Caco-2 (cell line): ENCODE data around the gene OLFM1. TPM values are rescaled to one million over a fixed set of nuclear protein-coding genes. Genes with fewer than 3 reads are reported as not detected.

ENCODE experiments used
- BruUV-seq: library from RNA; stranded (reverse); fragments of 400-500 nt; replicated peaks from 2 replicates; lab custom pipeline; 2021; lab: Mats Ljungman, UMichigan
- CTCF ChIA-PET: fragments of 300-600 bp; sonication (Branson Sonifier 250); formaldehyde crosslinking; loops from one replicate; lab custom pipeline; 2022; ENCODE audit warnings: antibody characterized with exemption; lab: Charles Lee
- POLR2A ChIA-PET: fragments of 300-600 bp; sonication (Branson Sonifier 250); formaldehyde crosslinking; loops from one replicate; lab custom pipeline; 2022; ENCODE audit warnings: antibody characterized with exemption; lab: Charles Lee
- DNase-seq, 2 experiments: peaks; one replicate each; pipeline versions ENCODE4 v3.0.0 to v3.0.0-alpha.2; 2020 to 2022
- H3K27me3 ChIP-seq: replicated peaks from 2 replicates; pipeline ENCODE4 v1.6.0; 2011; ENCODE audit warnings: low read length; ENCODE audit not compliant: control insufficient read depth, insufficient read depth
- H3K36me3 ChIP-seq: 2 replicates; pipeline ENCODE4 v1.5.1; 2011; ENCODE audit warnings: low read length; ENCODE audit not compliant: control insufficient read depth, insufficient read depth
- H3K4me1 ChIP-seq: fragments of 250-450 bp; sonication (Bioruptor Pico); 2 replicates; pipeline ENCODE4 v1.5.1; 2020; ENCODE audit warnings: mild to moderate bottlenecking
- H3K4me3 ChIP-seq: 2 replicates; pipeline ENCODE4 v1.5.1; 2011; ENCODE audit warnings: low read depth, mild to moderate bottlenecking, control low read depth, low read length
- H3K9me3 ChIP-seq: fragments of 250-450 bp; sonication (Bioruptor Pico); 2 replicates; pipeline ENCODE4 v1.5.1; 2020; ENCODE audit warnings: mild to moderate bottlenecking, moderate library complexity
- H3K27ac Mint-ChIP-seq: one replicate; pipeline ENCODE4 v1.8.0; 2022; ENCODE audit warnings: mixed read lengths; ENCODE audit not compliant: unreplicated experiment
- H3K27me3 Mint-ChIP-seq: one replicate; pipeline ENCODE4 v1.8.0; 2022; ENCODE audit warnings: mixed read lengths; ENCODE audit not compliant: insufficient read depth, unreplicated experiment
- H3K36me3 Mint-ChIP-seq: one replicate; pipeline ENCODE4 v1.8.0; 2022; ENCODE audit warnings: mild to moderate bottlenecking, mixed read lengths; ENCODE audit not compliant: insufficient read depth, unreplicated experiment
- H3K4me1 Mint-ChIP-seq: one replicate; pipeline ENCODE4 v1.8.0; 2022; ENCODE audit warnings: low read depth, mixed read lengths; ENCODE audit not compliant: unreplicated experiment
- H3K4me3 Mint-ChIP-seq: one replicate; pipeline ENCODE4 v1.8.0; 2022; ENCODE audit warnings: mild to moderate bottlenecking, moderate library complexity, mixed read lengths; ENCODE audit not compliant: unreplicated experiment
- H3K9me3 Mint-ChIP-seq: one replicate; pipeline ENCODE4 v1.8.0; 2022; ENCODE audit warnings: mixed read lengths; ENCODE audit not compliant: unreplicated experiment
- intact Hi-C: fragments of 100-400 bp; cut with micrococcal nuclease; formaldehyde crosslinking; loops from one replicate; pipeline ENCODE4 v1.10.0; 2022; ENCODE audit not compliant: unreplicated experiment
- total RNA-seq: library from RNA; stranded (reverse); gene quantifications from 2 replicates; pipeline ENCODE4 v1.2.3, GENCODE V29; 2022
- TF ChIP-seq, protein P1 (sequence below), 2 experiments: fragments of 200-600 bp in 1 of 2; IDR thresholded peaks; 1 replicate in 1 of 2; 2 replicates in 1 of 2; pipeline versions ENCODE4 v1.5.1 to v1.8.0; 2011 to 2022; ENCODE audit warnings: antibody characterized with exemption in 1 of 2, control low read depth in 1 of 2, inconsistent platforms in 1 of 2, low read depth in 1 of 2, low read length in 1 of 2, mild to moderate bottlenecking in 1 of 2, moderate library complexity in 1 of 2; ENCODE audit not compliant: insufficient read depth in 1 of 2, severe bottlenecking in 1 of 2, unreplicated experiment in 1 of 2

OLFM1 gene
- total RNA-seq, 1 experiment from 2014 or later: not detected

DNA sequence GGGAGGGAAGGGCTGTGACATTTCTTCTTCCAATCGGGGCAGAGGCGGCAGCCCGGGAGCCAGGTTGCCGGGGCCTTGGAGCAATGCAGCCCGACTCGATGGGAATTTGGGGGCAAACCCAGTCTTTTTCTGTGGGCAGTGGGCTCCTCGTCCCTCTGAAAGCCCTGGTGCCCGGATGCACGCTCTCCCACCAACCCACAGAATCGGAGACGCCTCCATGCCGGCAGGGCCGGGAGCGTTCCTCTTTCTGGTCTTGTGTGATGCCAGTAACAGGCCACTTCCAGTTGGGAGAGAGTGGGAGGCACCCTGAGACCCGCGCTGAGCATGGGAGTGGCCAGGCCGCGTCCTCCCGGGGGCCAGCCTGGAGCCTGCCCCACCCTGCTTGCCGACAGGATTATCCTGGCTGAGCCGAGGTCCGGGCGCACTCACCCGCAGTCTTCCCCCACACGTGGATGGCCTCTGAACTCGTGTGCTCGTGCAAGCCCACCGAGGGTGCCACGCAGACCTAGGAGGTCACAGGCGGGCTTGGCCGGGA, 17.8 kb downstream of the OLFM1 start:
- no peaks in the 10 kb centered on the region for H3K4me1 ChIP-seq
- H3K27ac Mint-ChIP-seq: no peak overlapping the region
- TF ChIP-seq, protein P1, sequence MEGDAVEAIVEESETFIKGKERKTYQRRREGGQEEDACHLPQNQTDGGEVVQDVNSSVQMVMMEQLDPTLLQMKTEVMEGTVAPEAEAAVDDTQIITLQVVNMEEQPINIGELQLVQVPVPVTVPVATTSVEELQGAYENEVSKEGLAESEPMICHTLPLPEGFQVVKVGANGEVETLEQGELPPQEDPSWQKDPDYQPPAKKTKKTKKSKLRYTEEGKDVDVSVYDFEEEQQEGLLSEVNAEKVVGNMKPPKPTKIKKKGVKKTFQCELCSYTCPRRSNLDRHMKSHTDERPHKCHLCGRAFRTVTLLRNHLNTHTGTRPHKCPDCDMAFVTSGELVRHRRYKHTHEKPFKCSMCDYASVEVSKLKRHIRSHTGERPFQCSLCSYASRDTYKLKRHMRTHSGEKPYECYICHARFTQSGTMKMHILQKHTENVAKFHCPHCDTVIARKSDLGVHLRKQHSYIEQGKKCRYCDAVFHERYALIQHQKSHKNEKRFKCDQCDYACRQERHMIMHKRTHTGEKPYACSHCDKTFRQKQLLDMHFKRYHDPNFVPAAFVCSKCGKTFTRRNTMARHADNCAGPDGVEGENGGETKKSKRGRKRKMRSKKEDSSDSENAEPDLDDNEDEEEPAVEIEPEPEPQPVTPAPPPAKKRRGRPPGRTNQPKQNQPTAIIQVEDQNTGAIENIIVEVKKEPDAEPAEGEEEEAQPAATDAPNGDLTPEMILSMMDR (IDR thresholded peaks at IDR 0.05; ENCODE audit: insufficient read depth in 1 of 2, low read depth in 1 of 2, low read length in 1 of 2, severe bottlenecking in 1 of 2, unreplicated experiment in 1 of 2): no peak
- ChIA-PET POLR2A (no interaction called here), CTCF (no interaction called here)
- no TSS peak for BruUV-seq
- no peaks in the 10 kb centered on the region for H3K9me3 Mint-ChIP-seq
- no peaks in the 10 kb centered on the region; the same call in 1 of the 2 replicates for H3K27me3 ChIP-seq
- no peaks in the 10 kb centered on the region for H3K9me3 ChIP-seq
- no peak overlapping the region for H3K4me3 ChIP-seq
- intact Hi-C loops: no loop called here
- H3K4me1 Mint-ChIP-seq: no peaks in the 10 kb centered on the region
- H3K4me3 Mint-ChIP-seq: no peak overlapping the region
- DNase-seq: no peak
- no peaks in the 10 kb centered on the region for H3K36me3 Mint-ChIP-seq
- H3K27me3 Mint-ChIP-seq: peaks cover 24% of the 10 kb centered on the region
- H3K36me3 ChIP-seq: no peaks in the 10 kb centered on the region

DNA sequence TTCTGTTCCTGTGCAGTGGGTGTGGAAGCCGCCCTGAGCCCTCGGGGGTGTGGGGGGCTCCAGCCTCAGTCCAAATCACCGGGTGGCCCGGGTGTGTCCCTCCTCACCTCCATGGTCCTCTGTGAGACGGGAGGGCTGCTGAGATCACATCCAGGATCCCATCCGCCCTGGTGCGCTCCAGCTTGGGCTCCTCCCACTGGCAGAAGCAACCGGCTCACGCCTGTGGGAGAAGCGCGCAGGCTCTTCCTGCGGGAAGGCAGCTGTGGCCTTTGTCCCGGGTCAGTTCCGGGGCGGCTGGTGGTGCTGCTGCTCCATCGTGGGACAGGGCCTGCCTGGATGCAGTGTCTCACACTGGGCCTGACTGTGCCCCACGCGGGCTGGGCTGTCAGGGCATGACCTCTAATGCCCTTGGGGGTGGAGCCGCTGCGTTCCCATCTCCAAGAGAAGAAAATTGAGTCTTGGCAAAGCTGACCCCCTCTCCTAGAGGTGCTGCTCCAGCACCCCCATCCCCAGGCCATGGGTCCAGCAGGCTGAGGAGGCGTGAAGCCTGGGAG, 18.5 kb downstream of the OLFM1 start:
- Mint-ChIP-seq H3K4me1 (no peaks in the 10 kb centered on the region), H3K9me3 (no peaks in the 10 kb centered on the region), H3K36me3 (no peaks in the 10 kb centered on the region), H3K4me3 (no peak overlapping the region), H3K27me3 (peaks cover 24% of the 10 kb centered on the region), H3K27ac (no peak overlapping the region)
- H3K9me3 ChIP-seq: no peaks in the 10 kb centered on the region
- H3K4me1 ChIP-seq: no peaks in the 10 kb centered on the region
- no peaks in the 10 kb centered on the region for H3K36me3 ChIP-seq
- no TSS peak for BruUV-seq
- no peak overlapping the region for H3K4me3 ChIP-seq
- no peaks in the 10 kb centered on the region; the same call in 1 of the 2 replicates for H3K27me3 ChIP-seq
- intact Hi-C loops: no loop called here
- POLR2A ChIA-PET: no interaction called here
- no peak for DNase-seq
- TF ChIP-seq, protein P1 (IDR thresholded peaks at IDR 0.05; ENCODE audit: insufficient read depth in 1 of 2, low read depth in 1 of 2, low read length in 1 of 2, severe bottlenecking in 1 of 2, unreplicated experiment in 1 of 2): no peak
- CTCF ChIA-PET: no interaction called here

DNA sequence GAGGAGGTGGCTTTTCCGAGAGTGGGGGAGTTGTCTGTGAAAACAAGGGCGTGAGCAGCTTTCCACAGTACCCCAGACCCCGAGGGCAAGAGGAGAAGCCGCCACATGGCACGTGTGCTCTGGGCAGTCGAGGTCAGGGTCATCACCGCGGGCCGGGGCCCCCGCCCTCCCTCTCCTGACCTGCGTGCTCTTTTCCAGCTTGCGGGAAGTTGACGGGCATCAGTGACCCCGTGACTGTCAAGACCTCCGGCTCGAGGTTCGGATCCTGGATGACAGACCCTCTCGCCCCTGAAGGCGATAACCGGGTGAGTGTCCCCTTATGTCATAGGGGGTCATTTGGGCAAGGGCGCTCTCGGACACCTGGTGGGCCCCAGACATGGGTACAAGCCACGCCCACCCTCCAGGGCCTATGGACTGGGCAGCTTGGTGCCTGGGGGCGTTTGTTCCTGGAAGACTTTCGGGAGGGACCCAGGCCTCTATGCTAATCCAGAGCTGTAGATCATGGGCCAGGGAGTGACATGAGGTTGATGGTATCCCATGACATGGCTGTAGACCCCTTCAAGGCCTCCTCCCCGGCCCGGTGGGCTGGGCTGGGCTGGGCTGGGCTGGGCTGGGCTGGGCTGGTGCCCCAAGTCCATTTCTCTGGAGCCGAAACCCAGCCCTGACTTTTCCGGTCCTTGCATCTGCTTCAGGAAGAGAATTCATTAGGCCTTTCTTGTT, 19.2 kb downstream of the OLFM1 start:
- intact Hi-C loops: no loop called here
- no TSS peak for BruUV-seq
- Histone ChIP-seq H3K9me3 (no peaks in the 10 kb centered on the region), H3K4me1 (no peaks in the 10 kb centered on the region), H3K4me3 (no peak overlapping the region), H3K36me3 (no peaks in the 10 kb centered on the region), H3K27me3 (no peaks in the 10 kb centered on the region; the same call in 1 of the 2 replicates)
- H3K4me3 Mint-ChIP-seq: no peak overlapping the region
- no peaks in the 10 kb centered on the region for H3K36me3 Mint-ChIP-seq
- no peak for DNase-seq
- H3K9me3 Mint-ChIP-seq: no peaks in the 10 kb centered on the region
- POLR2A ChIA-PET: no interaction called here
- TF ChIP-seq, protein P1 (IDR thresholded peaks at IDR 0.05; ENCODE audit: insufficient read depth in 1 of 2, low read depth in 1 of 2, low read length in 1 of 2, severe bottlenecking in 1 of 2, unreplicated experiment in 1 of 2): no peak
- CTCF ChIA-PET: no interaction called here
- H3K27ac Mint-ChIP-seq: no peak overlapping the region
- H3K4me1 Mint-ChIP-seq: no peaks in the 10 kb centered on the region
- H3K27me3 Mint-ChIP-seq: peaks cover 22% of the 10 kb centered on the region
